Measurements from ENCODE around the gene GALNT14. TPM values are rescaled to one million over a fixed set of nuclear protein-coding genes. Genes with fewer than 3 reads are reported as not detected.

The GALNT14 gene
- total RNA-seq, 1 donor from 2014 or later, result 14.4 TPM

- H3K36me3 Mint-ChIP-seq (ENCODE audit: unreplicated experiment), result no peaks in the 10 kb centered on the region
- H3K4me3 Mint-ChIP-seq (ENCODE audit: unreplicated experiment), result no peak overlapping the region
- H3K9me3 Mint-ChIP-seq (ENCODE audit: unreplicated experiment), result peaks cover 3% of the 10 kb centered on the region
- H3K27ac Mint-ChIP-seq (ENCODE audit: unreplicated experiment), result no peak overlapping the region
- no peaks in the 10 kb centered on the region for H3K27me3 Mint-ChIP-seq (ENCODE audit: unreplicated experiment)
- H3K4me1 Mint-ChIP-seq (ENCODE audit: low read depth, unreplicated experiment), result peaks cover 6% of the 10 kb centered on the region
- DNase-seq, result no peak
- TF ChIP-seq CTCF (IDR thresholded peaks at IDR 0.05; ENCODE audit: partially characterized antibody, unreplicated experiment), result no peak
Measured at GRCh38 chr2:31053929-31054782, 84.1 kb downstream of the GALNT14 start.

GRCh38 chr2:31052284-31052683 lies 86.0 kb downstream of the GALNT14 start:
- Mint-ChIP-seq H3K4me3 (ENCODE audit: unreplicated experiment) (no peak overlapping the region), H3K27me3 (ENCODE audit: unreplicated experiment) (no peaks in the 10 kb centered on the region), H3K27ac (ENCODE audit: unreplicated experiment) (no peak overlapping the region), H3K4me1 (ENCODE audit: low read depth, unreplicated experiment) (peaks cover 6% of the 10 kb centered on the region), H3K9me3 (ENCODE audit: unreplicated experiment) (peaks cover 2% of the 10 kb centered on the region), H3K36me3 (ENCODE audit: unreplicated experiment) (no peaks in the 10 kb centered on the region)
- TF ChIP-seq CTCF (IDR thresholded peaks at IDR 0.05; ENCODE audit: partially characterized antibody, unreplicated experiment), result no peak
- DNase-seq, result no peak

- no peak for TF ChIP-seq CTCF (IDR thresholded peaks at IDR 0.05; ENCODE audit: partially characterized antibody, unreplicated experiment)
- Mint-ChIP-seq H3K27ac (ENCODE audit: unreplicated experiment) (no peak overlapping the region), H3K36me3 (ENCODE audit: unreplicated experiment) (no peaks in the 10 kb centered on the region), H3K27me3 (ENCODE audit: unreplicated experiment) (no peaks in the 10 kb centered on the region), H3K4me1 (ENCODE audit: low read depth, unreplicated experiment) (peaks cover 6% of the 10 kb centered on the region), H3K9me3 (ENCODE audit: unreplicated experiment) (peaks cover 2% of the 10 kb centered on the region), H3K4me3 (ENCODE audit: unreplicated experiment) (no peak overlapping the region)
- DNase-seq, result no peak
Measured at GRCh38 chr2:31051258-31052140, 86.7 kb downstream of the GALNT14 start.

GRCh38 chr2:31049916-31050588 lies 88.2 kb downstream of the GALNT14 start:
- DNase-seq, result no peak
- no peak overlapping the region for H3K27ac Mint-ChIP-seq (ENCODE audit: unreplicated experiment)
- no peaks in the 10 kb centered on the region for H3K36me3 Mint-ChIP-seq (ENCODE audit: unreplicated experiment)
- H3K4me3 Mint-ChIP-seq (ENCODE audit: unreplicated experiment), result no peak overlapping the region
- peaks cover 2% of the 10 kb centered on the region for H3K9me3 Mint-ChIP-seq (ENCODE audit: unreplicated experiment)
- TF ChIP-seq CTCF (IDR thresholded peaks at IDR 0.05; ENCODE audit: partially characterized antibody, unreplicated experiment), result no peak
- no peaks in the 10 kb centered on the region for H3K27me3 Mint-ChIP-seq (ENCODE audit: unreplicated experiment)
- peaks cover 6% of the 10 kb centered on the region for H3K4me1 Mint-ChIP-seq (ENCODE audit: low read depth, unreplicated experiment)

Data from glutamatergic neuron (in vitro differentiated cells).